Measurements from ENCODE around the gene PLPPR2. TPM values are rescaled to one million over a fixed set of nuclear protein-coding genes. Genes with fewer than 3 reads are reported as not detected.

PLPPR2 gene
- total and polyA plus RNA-seq, 2 experiments from 2014 or later: 25.9 to 41.7 TPM

GRCh38 chr19:11374433-11375142 is 19.4 kb downstream of the PLPPR2 start, which contains the start of gene SWSAP1:
Gene SWSAP1 (plus strand): TSS chr19:11374666. CDS start chr19:11374681, 15 bp downstream.
- Histone ChIP-seq H3K9me2 (replicated peaks; ENCODE audit: insufficient read depth) (no peaks in the 10 kb centered on the region), H3K79me2 (peaks cover 6% of the 10 kb centered on the region), H3K4me1 (ENCODE audit: insufficient read depth) (peaks cover 13% of the 10 kb centered on the region), H3K36me3 (replicated peaks; ENCODE audit: insufficient read depth, low read depth) (no peaks in the 10 kb centered on the region), H3K4me3 (peak within 1 kb of the TSS; percentile 20), H2AFZ (peak within 1 kb of the TSS; percentile 47), H4K20me1 (ENCODE audit: insufficient read depth, poor library complexity, severe bottlenecking) (no peaks in the 10 kb centered on the region), H3K9me3 (ENCODE audit: low read depth) (no peaks in the 10 kb centered on the region), H3K4me2 (peak within 1 kb of the TSS; percentile 78), H3K27ac (peak within 1 kb of the TSS; percentile 92), H3K27me3 (no peaks in the 10 kb centered on the region)
- DNase-seq (ENCODE audit: low spot score): peak; percentile 99
- TF ChIP-seq EZH2phosphoT487 (IDR thresholded peaks at IDR 0.05; ENCODE audit: low read depth, severe bottlenecking, unreplicated experiment) (no peak), CTCF (IDR thresholded peaks at IDR 0.05; ENCODE audit: poor library complexity) (no peak), EZH2 (IDR thresholded peaks at IDR 0.05; ENCODE audit: borderline replicate concordance) (no peak)
- under 1% methylated on average over 44 of the region's 44 CpGs for WGBS (ENCODE audit: low lambda C conversion rate, missing lambda C conversion rate)

GRCh38 chr19:11375143-11375948 is 20.1 kb downstream of the PLPPR2 start:
- Histone ChIP-seq H3K27me3 (no peaks in the 10 kb centered on the region), H2AFZ (peak overlapping the region; percentile 18), H3K4me1 (ENCODE audit: insufficient read depth) (peaks cover 13% of the 10 kb centered on the region), H3K27ac (peak overlapping the region; percentile 80), H4K20me1 (ENCODE audit: insufficient read depth, poor library complexity, severe bottlenecking) (no peaks in the 10 kb centered on the region), H3K36me3 (replicated peaks; ENCODE audit: insufficient read depth, low read depth) (no peaks in the 10 kb centered on the region), H3K9me2 (replicated peaks; ENCODE audit: insufficient read depth) (no peaks in the 10 kb centered on the region), H3K9me3 (ENCODE audit: low read depth) (no peaks in the 10 kb centered on the region), H3K4me3 (peak overlapping the region; percentile 6), H3K79me2 (peaks cover 6% of the 10 kb centered on the region), H3K4me2 (peak overlapping the region; percentile 75)
- DNase-seq (ENCODE audit: low spot score): peak; percentile 67
- TF ChIP-seq EZH2 (IDR thresholded peaks at IDR 0.05; ENCODE audit: borderline replicate concordance) (no peak), EZH2phosphoT487 (IDR thresholded peaks at IDR 0.05; ENCODE audit: low read depth, severe bottlenecking, unreplicated experiment) (no peak), CTCF (IDR thresholded peaks at IDR 0.05; ENCODE audit: poor library complexity) (no peak)
- WGBS (ENCODE audit: low lambda C conversion rate, missing lambda C conversion rate): 37% methylated on average over 27 of the region's 27 CpGs

- Histone ChIP-seq H3K9me3 (ENCODE audit: low read depth) (no peaks in the 10 kb centered on the region), H3K27ac (peak overlapping the region; percentile 6), H3K4me2 (no peak overlapping the region)
Measured at GRCh38 chr19:11377237-11377636, 22.0 kb downstream of the PLPPR2 start.

More at GRCh38 chr19:11377237-11377636, 22.0 kb downstream of the PLPPR2 start:
- no peaks in the 10 kb centered on the region for H4K20me1 ChIP-seq (ENCODE audit: insufficient read depth, poor library complexity, severe bottlenecking)
- no peaks in the 10 kb centered on the region for H3K27me3 ChIP-seq
- H3K4me1 ChIP-seq (ENCODE audit: insufficient read depth): peaks cover 19% of the 10 kb centered on the region
- H3K79me2 ChIP-seq: peaks cover 6% of the 10 kb centered on the region
- no peaks in the 10 kb centered on the region for H3K36me3 ChIP-seq (replicated peaks; ENCODE audit: insufficient read depth, low read depth)
- no peak overlapping the region for H3K4me3 ChIP-seq
- no peak overlapping the region for H2AFZ ChIP-seq
- TF ChIP-seq EZH2phosphoT487 (IDR thresholded peaks at IDR 0.05; ENCODE audit: low read depth, severe bottlenecking, unreplicated experiment) (no peak), EZH2 (IDR thresholded peaks at IDR 0.05; ENCODE audit: borderline replicate concordance) (no peak), CTCF (IDR thresholded peaks at IDR 0.05; ENCODE audit: poor library complexity) (no peak)
- H3K9me2 ChIP-seq (replicated peaks; ENCODE audit: insufficient read depth): no peaks in the 10 kb centered on the region
- peak; percentile 39 for DNase-seq (ENCODE audit: low spot score)

All from hepatocyte (in vitro differentiated cells).